OCI-LY3 (cell line): ENCODE measurements around the gene MRPL2.

ENCODE experiments used
- EZH2phosphoT487 ChIP-seq: fragments of 200-600 bp; shearing (Covaris generic); IDR thresholded peaks from 2 replicates; pipeline ENCODE4 v1.6.1; 2018; ENCODE audit warnings: antibody characterized with exemption, mixed run types, low read depth
- TF ChIP-seq, protein P1 (sequence below): fragments of 200-600, 300-600 bp; sonication (generic); IDR thresholded peaks from 2 replicates; pipeline ENCODE4 v1.5.1; 2014; ENCODE audit warnings: antibody characterized with exemption, low read length, low read depth

DNA sequence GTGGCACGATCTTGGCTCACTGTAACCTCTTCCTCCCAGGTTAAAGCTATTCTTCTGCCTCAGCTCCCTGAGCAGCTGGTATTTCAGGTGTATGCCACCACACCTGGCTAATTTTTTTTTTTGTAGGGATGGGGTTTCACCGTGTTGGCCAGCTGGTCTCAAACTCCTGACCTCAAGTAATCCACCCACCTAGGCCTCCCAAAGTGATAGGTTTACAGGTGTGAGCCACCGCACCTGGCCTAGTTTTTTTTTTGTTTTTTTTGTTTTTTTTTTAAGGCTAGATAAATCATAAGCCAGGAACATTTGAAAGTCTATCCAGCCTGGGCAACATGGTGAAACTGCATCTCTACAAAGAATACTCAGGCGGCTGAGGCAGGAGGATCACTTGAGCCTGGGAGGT is 26.9 kb downstream of the MRPL2 start:
- TF ChIP-seq, protein P1, sequence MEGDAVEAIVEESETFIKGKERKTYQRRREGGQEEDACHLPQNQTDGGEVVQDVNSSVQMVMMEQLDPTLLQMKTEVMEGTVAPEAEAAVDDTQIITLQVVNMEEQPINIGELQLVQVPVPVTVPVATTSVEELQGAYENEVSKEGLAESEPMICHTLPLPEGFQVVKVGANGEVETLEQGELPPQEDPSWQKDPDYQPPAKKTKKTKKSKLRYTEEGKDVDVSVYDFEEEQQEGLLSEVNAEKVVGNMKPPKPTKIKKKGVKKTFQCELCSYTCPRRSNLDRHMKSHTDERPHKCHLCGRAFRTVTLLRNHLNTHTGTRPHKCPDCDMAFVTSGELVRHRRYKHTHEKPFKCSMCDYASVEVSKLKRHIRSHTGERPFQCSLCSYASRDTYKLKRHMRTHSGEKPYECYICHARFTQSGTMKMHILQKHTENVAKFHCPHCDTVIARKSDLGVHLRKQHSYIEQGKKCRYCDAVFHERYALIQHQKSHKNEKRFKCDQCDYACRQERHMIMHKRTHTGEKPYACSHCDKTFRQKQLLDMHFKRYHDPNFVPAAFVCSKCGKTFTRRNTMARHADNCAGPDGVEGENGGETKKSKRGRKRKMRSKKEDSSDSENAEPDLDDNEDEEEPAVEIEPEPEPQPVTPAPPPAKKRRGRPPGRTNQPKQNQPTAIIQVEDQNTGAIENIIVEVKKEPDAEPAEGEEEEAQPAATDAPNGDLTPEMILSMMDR, result no peak
- no peak for TF ChIP-seq EZH2phosphoT487
